HEK293T (cell line): Measurements from ENCODE around the gene USP49.
"Not testable (repeated sequence)": the region's sequence is repeated elsewhere in the genome, so short reads cannot be mapped to it uniquely, and the experiment has no call there.

Experiments used
- CTCF ChIA-PET: fragments of 350-600 bp; formaldehyde crosslinking; extraction: SDS; loops from one replicate; lab custom pipeline; 2021; ENCODE audit warnings: antibody characterized with exemption, inconsistent platforms; lab: Yijun Ruan, JAX
- POLR2A ChIA-PET: fragments of 350-600 bp; formaldehyde crosslinking; extraction: SDS; loops from one replicate; lab custom pipeline; 2020; ENCODE audit warnings: antibody characterized with exemption, inconsistent platforms; lab: Yijun Ruan, JAX
- DNase-seq: peaks from one replicate; pipeline ENCODE4 v3.0.0; 2012; ENCODE audit warnings: mixed read lengths; ENCODE audit errors: extremely low spot score
- BHLHE40 ChIP-seq: fragments of 450-650 bp; IDR thresholded peaks from 2 replicates; pipeline ENCODE4 v1.6.1; 2016; ENCODE audit warnings: mild to moderate bottlenecking, moderate library complexity, borderline replicate concordance
- CTBP1 ChIP-seq: fragments of 450-650 bp; IDR thresholded peaks from 2 replicates; pipeline ENCODE4 v1.6.1; 2016; ENCODE audit warnings: borderline replicate concordance
- ELF4 ChIP-seq: fragments of 450-650 bp; IDR thresholded peaks from 2 replicates; pipeline ENCODE4 v1.6.1; 2017; ENCODE audit warnings: antibody characterized with exemption
- FOXA1 ChIP-seq: fragments of 450-650 bp; IDR thresholded peaks from 2 replicates; pipeline ENCODE4 v1.6.1; 2016; ENCODE audit warnings: mild to moderate bottlenecking
- FOXK2 ChIP-seq: fragments of 450-650 bp; IDR thresholded peaks from 2 replicates; pipeline ENCODE4 v1.6.1; 2016; ENCODE audit warnings: mild to moderate bottlenecking
- FOXM1 ChIP-seq: fragments of 450-650 bp; IDR thresholded peaks from 2 replicates; pipeline ENCODE4 v1.6.1; 2017; ENCODE audit warnings: mild to moderate bottlenecking, borderline replicate concordance
- HDGF ChIP-seq: fragments of 450-650 bp; IDR thresholded peaks from 2 replicates; pipeline ENCODE4 v1.6.1; 2017; ENCODE audit warnings: antibody characterized with exemption, borderline replicate concordance
- L3MBTL2 ChIP-seq: fragments of 450-650 bp; conservative IDR thresholded peaks from 2 replicates; pipeline ENCODE4 v1.6.1; 2016; ENCODE audit warnings: mild to moderate bottlenecking
- NFRKB ChIP-seq: fragments of 450-650 bp; IDR thresholded peaks from 2 replicates; pipeline ENCODE4 v1.6.1; 2016; ENCODE audit warnings: mild to moderate bottlenecking, moderate library complexity
- SP1 ChIP-seq: fragments of 450-650 bp; IDR thresholded peaks from 2 replicates; pipeline ENCODE4 v1.6.1; 2017
- SUZ12 ChIP-seq: fragments of 450-650 bp; IDR thresholded peaks from 2 replicates; pipeline ENCODE4 v1.6.1; 2016; ENCODE audit warnings: mild to moderate bottlenecking
- TARDBP ChIP-seq: fragments of 450-650 bp; IDR thresholded peaks from 2 replicates; pipeline ENCODE4 v1.6.1; 2016
- ZNF384 ChIP-seq: fragments of 450-650 bp; IDR thresholded peaks from 2 replicates; pipeline ENCODE4 v1.6.1; 2016
- TF ChIP-seq, protein P1 (sequence below): fragments of 450-650 bp; IDR thresholded peaks from 2 replicates; pipeline ENCODE4 v1.6.1; 2016

The USP49 gene

DNA sequence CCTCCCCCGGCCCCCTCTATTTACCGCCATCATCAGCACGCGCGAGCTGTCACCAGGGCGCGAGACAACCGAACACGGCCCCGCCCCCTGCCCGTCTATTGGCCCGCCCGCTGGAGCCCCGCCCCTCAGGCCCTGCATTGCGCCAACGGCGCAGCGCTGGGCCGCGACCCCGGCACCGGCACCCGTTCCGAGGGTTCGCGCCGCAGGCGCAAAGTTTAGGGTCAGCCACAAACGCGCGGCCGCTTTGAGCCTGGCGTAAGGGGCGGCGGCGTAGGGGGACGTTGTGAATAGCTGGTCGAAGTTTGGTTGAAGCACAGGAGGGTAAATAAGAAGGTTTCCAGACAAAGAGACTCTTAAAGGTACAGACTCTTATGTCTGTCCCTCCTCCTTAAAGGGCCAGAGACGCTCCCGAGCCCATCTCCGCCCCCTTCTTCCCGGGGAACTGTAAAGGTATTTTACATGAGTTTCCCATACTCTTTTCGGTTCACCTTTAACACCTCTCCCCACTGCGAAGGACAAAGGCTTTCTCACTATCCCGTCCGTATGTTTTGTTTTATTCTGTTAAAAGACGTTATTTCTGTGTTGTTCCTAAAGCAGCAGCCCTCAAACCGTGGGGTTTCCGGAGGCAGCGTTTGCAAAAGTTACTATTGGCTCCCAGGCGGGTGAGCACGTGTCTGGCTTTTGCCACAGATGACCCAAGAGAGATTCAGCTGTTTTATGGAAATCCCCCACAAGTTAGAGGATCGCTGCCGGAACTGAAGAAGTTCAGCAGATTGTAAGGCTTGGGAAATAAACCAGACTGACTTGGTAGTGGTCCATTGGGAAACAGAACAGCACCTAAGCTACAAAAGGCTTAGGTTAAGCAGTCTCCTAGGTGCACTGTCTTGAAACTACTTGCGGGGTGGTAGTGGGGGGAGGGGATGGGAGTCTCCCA lies at the start of gene USP49:
USP49 (minus strand) TSS at position 76 of the 934 bp plus-strand sequence. CDS start 88,392 bp downstream, outside the sequence.
- ChIA-PET CTCF (interaction anchor here (0.6 to 1.4 kb wide), 3 partner anchors 25 to 1631 kb away, joined by 3 to 8 read pairs (median 3); partner anchors contain the start of genes BYSL and MED20), POLR2A (interaction anchor here (0.8 to 2.6 kb wide), 8 partner anchors 8 to 153 kb away, joined by 3 to 11 read pairs (median 4); partner anchors contain the start of genes BYSL, MED20 and TOMM6)
- DNase-seq: peak; percentile 94
- TF ChIP-seq NFRKB (no peak), CTBP1 (no peak), ELF4 (no peak), SP1 (no peak), L3MBTL2 (peak; percentile 64), HDGF (no peak), TARDBP (no peak), FOXA1 (no peak)
- TF ChIP-seq, protein P1, sequence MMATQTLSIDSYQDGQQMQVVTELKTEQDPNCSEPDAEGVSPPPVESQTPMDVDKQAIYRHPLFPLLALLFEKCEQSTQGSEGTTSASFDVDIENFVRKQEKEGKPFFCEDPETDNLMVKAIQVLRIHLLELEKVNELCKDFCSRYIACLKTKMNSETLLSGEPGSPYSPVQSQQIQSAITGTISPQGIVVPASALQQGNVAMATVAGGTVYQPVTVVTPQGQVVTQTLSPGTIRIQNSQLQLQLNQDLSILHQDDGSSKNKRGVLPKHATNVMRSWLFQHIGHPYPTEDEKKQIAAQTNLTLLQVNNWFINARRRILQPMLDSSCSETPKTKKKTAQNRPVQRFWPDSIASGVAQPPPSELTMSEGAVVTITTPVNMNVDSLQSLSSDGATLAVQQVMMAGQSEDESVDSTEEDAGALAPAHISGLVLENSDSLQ: no peak

DNA sequence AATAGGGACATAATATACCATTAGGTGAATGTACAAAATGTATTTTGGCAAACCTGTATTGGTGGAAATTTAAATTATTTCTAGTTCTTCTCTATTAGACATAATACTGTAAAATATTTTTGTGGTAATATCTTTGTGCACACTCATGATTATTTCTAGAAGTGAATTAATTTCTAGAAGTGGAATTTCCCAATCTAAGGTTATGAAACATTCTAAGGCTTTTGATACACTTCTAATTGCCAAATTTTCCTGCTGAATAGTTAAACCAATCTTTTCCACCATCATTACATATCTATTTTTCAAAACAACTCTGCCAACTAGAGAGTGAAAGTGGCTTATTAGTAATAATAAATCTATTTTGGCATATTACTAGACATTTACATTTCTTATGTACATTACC lies 48.3 kb upstream of the USP49 start:
- no peak for DNase-seq
- TF ChIP-seq CTBP1: no peak
- TF ChIP-seq FOXM1: no peak
- TF ChIP-seq, protein P1: no peak
- no peak for TF ChIP-seq SUZ12
- TF ChIP-seq ELF4: no peak
- no peak for TF ChIP-seq FOXK2
- POLR2A ChIA-PET: interaction anchor here (2.1 kb wide), 1 partner anchor 8 kb away, joined by 6 read pairs; no protein-coding TSS in a partner anchor
- CTCF ChIA-PET: no interaction called here

DNA sequence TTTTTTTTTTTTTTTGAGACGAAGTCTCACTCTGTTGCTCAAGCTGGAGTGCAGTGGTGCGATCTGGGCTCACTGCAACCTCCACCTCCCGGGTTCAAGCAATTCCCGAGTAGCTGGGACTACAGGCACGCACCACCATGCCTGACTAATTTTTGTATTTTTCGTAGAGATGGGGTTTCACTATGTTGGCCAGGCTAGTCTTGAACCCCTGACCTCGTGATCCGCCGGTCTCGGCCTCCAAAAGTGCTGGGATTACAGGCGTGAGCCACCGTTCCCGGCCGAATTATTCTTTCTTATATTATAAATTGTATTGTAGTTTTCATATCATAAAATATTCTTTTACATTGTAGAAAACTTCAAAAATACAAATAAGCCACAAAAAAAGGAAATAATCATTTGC lies 47.7 kb upstream of the USP49 start:
- POLR2A ChIA-PET: interaction anchor here (1.0 to 2.1 kb wide), 5 partner anchors 9 to 66 kb away, joined by 3 to 6 read pairs (median 3); partner anchors contain the start of genes BYSL and MED20
- CTCF ChIA-PET: interaction anchor here (0.9 kb wide), 1 partner anchor 22 kb away, joined by 3 read pairs; the partner anchor contains the start of genes BYSL and MED20
- DNase-seq: not testable (repeated sequence)

DNA sequence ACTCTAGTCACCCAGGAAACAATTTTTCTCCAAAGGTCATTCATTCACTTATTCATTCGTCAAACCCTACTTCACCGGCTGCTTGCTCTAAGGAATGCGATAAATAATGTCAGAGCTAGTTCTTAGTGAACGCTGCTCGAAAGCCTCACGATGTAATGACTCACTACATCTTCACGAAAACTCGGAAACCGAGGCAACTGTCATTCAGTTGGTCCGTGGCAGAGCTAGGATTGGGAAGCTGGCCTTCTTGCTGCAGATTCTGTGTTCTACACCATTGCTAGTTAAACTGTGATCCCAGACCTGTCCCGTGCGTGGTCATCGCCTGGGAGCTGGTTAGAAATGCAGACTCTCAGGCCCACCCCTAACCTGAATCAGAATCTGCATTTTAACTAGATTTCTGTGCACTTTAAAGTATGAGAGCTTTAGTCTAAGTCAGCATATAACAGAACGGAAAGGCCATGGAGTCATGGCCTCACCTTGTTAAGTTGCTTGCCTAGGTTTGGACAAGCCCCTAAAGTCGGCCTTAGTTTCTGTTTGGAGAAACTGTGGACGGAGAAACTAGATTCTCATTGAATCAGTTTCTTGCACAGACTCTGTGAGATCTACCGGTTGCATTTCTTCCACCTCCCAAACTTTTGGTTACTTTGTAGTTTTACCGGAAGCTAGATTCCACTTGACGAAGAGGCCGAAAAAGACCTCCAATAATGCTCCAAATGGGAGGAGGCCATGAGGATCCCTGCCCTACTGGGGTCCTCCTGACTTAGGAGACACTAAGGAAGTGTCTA lies 47.1 kb upstream of the USP49 start:
- POLR2A ChIA-PET: interaction anchor here (0.6 to 2.1 kb wide), 7 partner anchors 9 to 822 kb away, joined by 3 to 6 read pairs (median 3); partner anchors contain the start of genes BYSL and MED20
- TF ChIP-seq, protein P1: peak; percentile 73
- TF ChIP-seq TARDBP (no peak), CTBP1 (no peak)
- no peak for DNase-seq
- CTCF ChIA-PET: interaction anchor here (0.9 kb wide), 1 partner anchor 21 kb away, joined by 3 read pairs; the partner anchor contains the start of genes BYSL and MED20

DNA sequence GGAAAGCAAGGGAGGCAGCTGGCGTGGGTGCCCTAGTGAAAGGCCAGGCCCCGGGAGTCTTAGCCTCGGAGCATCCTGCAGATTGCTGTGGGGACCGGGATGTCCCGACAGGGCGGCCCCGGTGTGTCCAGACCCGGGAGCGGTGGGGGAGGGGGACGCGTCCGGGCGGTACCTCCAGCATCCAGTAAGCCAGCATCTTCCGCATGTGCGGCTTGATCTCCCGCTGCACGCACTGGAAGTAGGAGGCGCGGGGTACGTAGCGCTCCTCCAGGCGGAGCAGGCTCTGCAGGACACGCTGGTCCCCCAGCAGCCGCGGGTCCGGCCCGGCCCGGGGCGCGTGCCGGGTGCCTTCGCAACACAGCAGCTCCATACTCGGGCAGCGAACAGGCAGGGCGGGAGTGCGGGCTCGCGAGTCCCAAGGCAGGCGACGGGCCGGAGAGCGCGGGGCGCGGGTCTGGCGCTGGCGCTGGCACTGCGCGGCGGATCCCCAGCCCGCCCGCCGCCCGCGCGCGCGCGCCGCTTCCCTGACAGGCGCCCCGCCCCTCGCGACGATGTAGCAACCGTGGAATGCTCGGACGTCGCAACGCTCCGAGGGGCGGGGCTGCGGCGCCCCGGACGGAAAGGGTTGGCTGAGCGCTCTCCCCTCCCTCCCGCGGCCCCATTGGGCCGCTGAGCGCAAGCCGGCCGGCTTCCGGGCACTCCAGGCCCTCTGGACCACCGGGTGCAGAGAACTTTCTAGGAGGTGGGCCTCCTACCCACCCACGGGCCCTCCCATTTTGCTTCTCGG lies 46.3 kb upstream of the USP49 start, which contains the start of gene CCND3:
CCND3 (minus strand) TSS at position 529 of the 787 bp plus-strand sequence; CDS start at position 370, 159 bp downstream.
- no peak for TF ChIP-seq TARDBP
- peak; percentile 55 for TF ChIP-seq L3MBTL2
- TF ChIP-seq SUZ12: no peak
- ChIA-PET CTCF (no interaction called here), POLR2A (interaction anchor here (0.6 to 2.1 kb wide), 6 partner anchors 10 to 823 kb away, joined by 3 to 6 read pairs (median 3); partner anchors contain the start of genes BYSL and MED20)
- DNase-seq: peak; percentile 86

DNA sequence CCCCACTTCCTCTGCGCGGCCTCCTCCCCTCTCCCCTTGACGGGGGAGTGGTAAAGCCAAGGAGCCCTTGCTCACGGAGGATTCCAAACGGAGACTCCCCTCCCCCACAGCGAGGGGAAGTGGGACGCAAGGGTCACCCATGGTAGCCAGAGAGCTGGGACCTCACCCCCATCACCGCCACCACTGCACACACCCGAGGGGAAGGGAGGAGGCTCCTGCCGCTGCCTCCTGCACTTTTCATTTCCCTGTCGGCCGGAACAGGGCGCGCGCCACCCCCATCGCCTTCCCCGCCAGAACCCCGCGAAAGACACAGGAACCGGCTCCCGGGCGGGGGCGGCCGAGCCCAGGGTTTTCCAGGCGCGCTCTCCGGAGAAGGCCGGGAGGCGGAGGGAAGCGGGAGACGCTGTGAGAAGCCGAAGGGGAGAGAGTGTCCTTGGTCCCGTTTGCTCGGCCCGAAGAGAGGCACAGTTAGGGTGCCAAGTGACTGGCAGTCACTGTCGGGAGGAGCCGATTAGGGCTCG lies 45.6 kb upstream of the USP49 start:
- ChIA-PET CTCF (no interaction called here), POLR2A (interaction anchor here (1.6 to 7.8 kb wide), 4 partner anchors 12 to 110 kb away, joined by 5 to 54 read pairs (median 6); partner anchors contain the start of genes BYSL, MED20 and TAF8)
- TF ChIP-seq L3MBTL2 (no peak), CTBP1 (no peak), SUZ12 (no peak), TARDBP (no peak), ZNF384 (no peak), HDGF (no peak), BHLHE40 (no peak)
- no peak for DNase-seq
